SK-N-SH treated with all-trans-retinoic acid at 6 μM for 48 hours (cell line): ENCODE results near the gene ZNF496.

ENCODE experiments used
- ATAC-seq: fragments of 200-7000 bp; cut with Tn5 transposase; 3 replicates; pipeline ENCODE4 v1.9.1; 2020; ENCODE audit warnings: mild to moderate bottlenecking, moderate library complexity
- ARNTL ChIP-seq: fragments of 450-650 bp; formaldehyde crosslinking; IDR thresholded peaks from 2 replicates; pipeline ENCODE4 v1.5.0; 2020; ENCODE audit warnings: low read depth, mild to moderate bottlenecking, moderate library complexity, borderline replicate concordance
- BACH2 ChIP-seq: fragments of 250-450 bp; sonication (Bioruptor Pico); IDR thresholded peaks from 2 replicates; pipeline ENCODE4 v1.9.0; 2021; ENCODE audit warnings: mild to moderate bottlenecking, borderline replicate concordance
- CREB5 ChIP-seq: fragments of 250-450 bp; sonication (Bioruptor Pico); IDR thresholded peaks from 2 replicates; pipeline ENCODE4 v1.5.1; 2020; ENCODE audit warnings: low read depth, mild to moderate bottlenecking, moderate library complexity
- CSDC2 ChIP-seq: fragments of 250-450 bp; sonication (Bioruptor Pico); IDR thresholded peaks from 2 replicates; pipeline ENCODE4 v1.5.0; 2020; ENCODE audit warnings: mild to moderate bottlenecking, moderate library complexity
- ESRRG ChIP-seq: fragments of 250-450 bp; sonication (Bioruptor Pico); IDR thresholded peaks from 2 replicates; pipeline ENCODE4 v1.6.1; 2021; ENCODE audit warnings: mild to moderate bottlenecking
- GLIS3 ChIP-seq: fragments of 250-450 bp; sonication (Bioruptor Pico); IDR thresholded peaks from 2 replicates; pipeline ENCODE4 v1.5.0; 2020; ENCODE audit warnings: mild to moderate bottlenecking, moderate library complexity
- ISL1 ChIP-seq: fragments of 250-450 bp; sonication (Bioruptor Pico); IDR thresholded peaks from 2 replicates; pipeline ENCODE4 v2.1.2; 2022; ENCODE audit warnings: mild to moderate bottlenecking, moderate library complexity
- OSR1 ChIP-seq: fragments of 250-450 bp; sonication (Bioruptor Pico); IDR thresholded peaks from 2 replicates; pipeline ENCODE4 v1.8.0; 2022; ENCODE audit warnings: moderate library complexity, mild to moderate bottlenecking, inconsistent platforms
- PPARA ChIP-seq: fragments of 250-450 bp; sonication (Bioruptor Pico); IDR thresholded peaks from 2 replicates; pipeline ENCODE4 v1.5.0; 2020; ENCODE audit warnings: mild to moderate bottlenecking, borderline replicate concordance
- RARB ChIP-seq: fragments of 250-450 bp; sonication (Bioruptor Pico); IDR thresholded peaks from 2 replicates; pipeline ENCODE4 v1.8.0; 2021; ENCODE audit warnings: mild to moderate bottlenecking, moderate library complexity
- SNAI2 ChIP-seq: fragments of 250-450 bp; sonication (Bioruptor Pico); IDR thresholded peaks from 2 replicates; pipeline ENCODE4 v1.5.0; 2020; ENCODE audit warnings: mild to moderate bottlenecking, moderate library complexity
- TCF4 ChIP-seq: fragments of 250-450 bp; sonication (Bioruptor Pico); IDR thresholded peaks from 2 replicates; pipeline ENCODE4 v1.8.0; 2021; ENCODE audit warnings: mild to moderate bottlenecking, moderate library complexity, borderline replicate concordance
- TOX ChIP-seq: fragments of 250-450 bp; sonication (Bioruptor Pico); IDR thresholded peaks from 2 replicates; pipeline ENCODE4 v1.8.0; 2021; ENCODE audit warnings: mild to moderate bottlenecking, moderate library complexity, borderline replicate concordance
- ZC3H10 ChIP-seq: fragments of 250-450 bp; sonication (Bioruptor Pico); IDR thresholded peaks from 2 replicates; pipeline ENCODE4 v1.5.1; 2021; ENCODE audit warnings: mild to moderate bottlenecking, moderate library complexity
- ZFP3 ChIP-seq: fragments of 250-450 bp; sonication (Bioruptor Pico); IDR thresholded peaks from 2 replicates; pipeline ENCODE4 v1.5.0; 2020; ENCODE audit warnings: mild to moderate bottlenecking, moderate library complexity
- ZFP30 ChIP-seq: fragments of 450-650 bp; formaldehyde crosslinking; IDR thresholded peaks from 2 replicates; pipeline ENCODE4 v1.5.0; 2022; ENCODE audit warnings: mild to moderate bottlenecking, moderate library complexity
- ZNF565 ChIP-seq: fragments of 450-650 bp; formaldehyde crosslinking; conservative IDR thresholded peaks from 2 replicates; pipeline ENCODE4 v1.5.0; 2020; ENCODE audit warnings: low read depth, mild to moderate bottlenecking, moderate library complexity
- ZNF70 ChIP-seq: fragments of 450-650 bp; formaldehyde crosslinking; IDR thresholded peaks from 2 replicates; pipeline ENCODE4 v1.5.0; 2020; ENCODE audit warnings: mild to moderate bottlenecking, moderate library complexity
- TF ChIP-seq, protein P1 (sequence below): fragments of 250-450 bp; sonication (Bioruptor Pico); IDR thresholded peaks from 2 replicates; pipeline ENCODE4 v1.5.1; 2021; ENCODE audit warnings: mild to moderate bottlenecking, moderate library complexity
- TF ChIP-seq, protein P2 (sequence below): fragments of 250-450 bp; sonication (Bioruptor Pico); IDR thresholded peaks from 2 replicates; pipeline ENCODE4 v1.8.0; 2020; ENCODE audit warnings: mild to moderate bottlenecking, moderate library complexity, borderline replicate concordance
- TF ChIP-seq, protein P3 (sequence below): fragments of 250-450 bp; sonication (Bioruptor Pico); IDR thresholded peaks from 2 replicates; pipeline ENCODE4 v1.8.0; 2021; ENCODE audit warnings: low read depth, mild to moderate bottlenecking, moderate library complexity, borderline replicate concordance
- TF ChIP-seq, protein P4 (sequence below): fragments of 250-450 bp; sonication (Bioruptor Pico); IDR thresholded peaks from 2 replicates; pipeline ENCODE4 v1.5.0; 2020; ENCODE audit warnings: mild to moderate bottlenecking, moderate library complexity

Gene ZNF496

GRCh38 chr1:247350587-247350986 lies 18.9 kb upstream of the ZNF496 start:
- no peak for ATAC-seq
- TF ChIP-seq OSR1 (CRISPR knock-in tag) (no peak), ZC3H10 (CRISPR knock-in tag) (no peak), GLIS3 (CRISPR knock-in tag) (no peak), BACH2 (no peak), ISL1 (no peak), TOX (CRISPR knock-in tag) (no peak), RARB (CRISPR knock-in tag) (no peak), ZNF565 (CRISPR knock-in tag) (no peak), ESRRG (CRISPR knock-in tag) (no peak), ZFP3 (CRISPR knock-in tag) (no peak), TCF4 (CRISPR knock-in tag) (no peak), CSDC2 (CRISPR knock-in tag) (no peak), PPARA (CRISPR knock-in tag) (no peak), CREB5 (CRISPR knock-in tag) (no peak), ZFP30 (CRISPR knock-in tag) (no peak), ZNF70 (CRISPR knock-in tag) (no peak)
- TF ChIP-seq, protein P1, sequence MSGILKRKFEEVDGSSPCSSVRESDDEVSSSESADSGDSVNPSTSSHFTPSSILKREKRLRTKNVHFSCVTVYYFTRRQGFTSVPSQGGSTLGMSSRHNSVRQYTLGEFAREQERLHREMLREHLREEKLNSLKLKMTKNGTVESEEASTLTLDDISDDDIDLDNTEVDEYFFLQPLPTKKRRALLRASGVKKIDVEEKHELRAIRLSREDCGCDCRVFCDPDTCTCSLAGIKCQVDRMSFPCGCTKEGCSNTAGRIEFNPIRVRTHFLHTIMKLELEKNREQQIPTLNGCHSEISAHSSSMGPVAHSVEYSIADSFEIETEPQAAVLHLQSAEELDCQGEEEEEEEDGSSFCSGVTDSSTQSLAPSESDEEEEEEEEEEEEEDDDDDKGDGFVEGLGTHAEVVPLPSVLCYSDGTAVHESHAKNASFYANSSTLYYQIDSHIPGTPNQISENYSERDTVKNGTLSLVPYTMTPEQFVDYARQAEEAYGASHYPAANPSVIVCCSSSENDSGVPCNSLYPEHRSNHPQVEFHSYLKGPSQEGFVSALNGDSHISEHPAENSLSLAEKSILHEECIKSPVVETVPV (CRISPR knock-in tag), result no peak
- TF ChIP-seq, all 23 proteins: peak for 0

- TF ChIP-seq ARNTL (no peak), CREB5 (CRISPR knock-in tag) (no peak), ZNF70 (CRISPR knock-in tag) (no peak), ZFP30 (CRISPR knock-in tag) (no peak), CSDC2 (CRISPR knock-in tag) (no peak), TOX (CRISPR knock-in tag) (no peak), PPARA (CRISPR knock-in tag) (no peak), TCF4 (CRISPR knock-in tag) (no peak), BACH2 (no peak), ZFP3 (CRISPR knock-in tag) (no peak)
- TF ChIP-seq, protein P2, sequence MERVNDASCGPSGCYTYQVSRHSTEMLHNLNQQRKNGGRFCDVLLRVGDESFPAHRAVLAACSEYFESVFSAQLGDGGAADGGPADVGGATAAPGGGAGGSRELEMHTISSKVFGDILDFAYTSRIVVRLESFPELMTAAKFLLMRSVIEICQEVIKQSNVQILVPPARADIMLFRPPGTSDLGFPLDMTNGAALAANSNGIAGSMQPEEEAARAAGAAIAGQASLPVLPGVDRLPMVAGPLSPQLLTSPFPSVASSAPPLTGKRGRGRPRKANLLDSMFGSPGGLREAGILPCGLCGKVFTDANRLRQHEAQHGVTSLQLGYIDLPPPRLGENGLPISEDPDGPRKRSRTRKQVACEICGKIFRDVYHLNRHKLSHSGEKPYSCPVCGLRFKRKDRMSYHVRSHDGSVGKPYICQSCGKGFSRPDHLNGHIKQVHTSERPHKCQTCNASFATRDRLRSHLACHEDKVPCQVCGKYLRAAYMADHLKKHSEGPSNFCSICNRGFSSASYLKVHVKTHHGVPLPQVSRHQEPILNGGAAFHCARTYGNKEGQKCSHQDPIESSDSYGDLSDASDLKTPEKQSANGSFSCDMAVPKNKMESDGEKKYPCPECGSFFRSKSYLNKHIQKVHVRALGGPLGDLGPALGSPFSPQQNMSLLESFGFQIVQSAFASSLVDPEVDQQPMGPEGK (CRISPR knock-in tag), result no peak
- no peak for ATAC-seq
Observed at GRCh38 chr1:247347477-247348222, 16.0 kb upstream of the ZNF496 start.

- ATAC-seq, result no peak
- no peak for TF ChIP-seq PPARA (CRISPR knock-in tag)
- no peak for TF ChIP-seq ZNF565 (CRISPR knock-in tag)
- TF ChIP-seq OSR1 (CRISPR knock-in tag), result no peak
- TF ChIP-seq ZNF70 (CRISPR knock-in tag), result no peak
- TF ChIP-seq ZFP30 (CRISPR knock-in tag), result no peak
- TF ChIP-seq CSDC2 (CRISPR knock-in tag), result no peak
- TF ChIP-seq TCF4 (CRISPR knock-in tag), result no peak
- no peak for TF ChIP-seq ZC3H10 (CRISPR knock-in tag)
- TF ChIP-seq ARNTL, result no peak
- no peak for TF ChIP-seq SNAI2
- TF ChIP-seq ISL1, result no peak
- TF ChIP-seq, protein P1 (CRISPR knock-in tag), result no peak
- no peak for TF ChIP-seq TOX (CRISPR knock-in tag)
- TF ChIP-seq, protein P3, sequence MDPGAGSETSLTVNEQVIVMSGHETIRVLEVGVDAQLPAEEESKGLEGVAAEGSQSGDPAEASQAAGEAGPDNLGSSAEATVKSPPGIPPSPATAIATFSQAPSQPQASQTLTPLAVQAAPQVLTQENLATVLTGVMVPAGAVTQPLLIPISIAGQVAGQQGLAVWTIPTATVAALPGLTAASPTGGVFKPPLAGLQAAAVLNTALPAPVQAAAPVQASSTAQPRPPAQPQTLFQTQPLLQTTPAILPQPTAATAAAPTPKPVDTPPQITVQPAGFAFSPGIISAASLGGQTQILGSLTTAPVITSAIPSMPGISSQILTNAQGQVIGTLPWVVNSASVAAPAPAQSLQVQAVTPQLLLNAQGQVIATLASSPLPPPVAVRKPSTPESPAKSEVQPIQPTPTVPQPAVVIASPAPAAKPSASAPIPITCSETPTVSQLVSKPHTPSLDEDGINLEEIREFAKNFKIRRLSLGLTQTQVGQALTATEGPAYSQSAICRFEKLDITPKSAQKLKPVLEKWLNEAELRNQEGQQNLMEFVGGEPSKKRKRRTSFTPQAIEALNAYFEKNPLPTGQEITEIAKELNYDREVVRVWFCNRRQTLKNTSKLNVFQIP (CRISPR knock-in tag), result no peak
- TF ChIP-seq GLIS3 (CRISPR knock-in tag), result no peak
- TF ChIP-seq RARB (CRISPR knock-in tag), result no peak
- TF ChIP-seq, protein P4, sequence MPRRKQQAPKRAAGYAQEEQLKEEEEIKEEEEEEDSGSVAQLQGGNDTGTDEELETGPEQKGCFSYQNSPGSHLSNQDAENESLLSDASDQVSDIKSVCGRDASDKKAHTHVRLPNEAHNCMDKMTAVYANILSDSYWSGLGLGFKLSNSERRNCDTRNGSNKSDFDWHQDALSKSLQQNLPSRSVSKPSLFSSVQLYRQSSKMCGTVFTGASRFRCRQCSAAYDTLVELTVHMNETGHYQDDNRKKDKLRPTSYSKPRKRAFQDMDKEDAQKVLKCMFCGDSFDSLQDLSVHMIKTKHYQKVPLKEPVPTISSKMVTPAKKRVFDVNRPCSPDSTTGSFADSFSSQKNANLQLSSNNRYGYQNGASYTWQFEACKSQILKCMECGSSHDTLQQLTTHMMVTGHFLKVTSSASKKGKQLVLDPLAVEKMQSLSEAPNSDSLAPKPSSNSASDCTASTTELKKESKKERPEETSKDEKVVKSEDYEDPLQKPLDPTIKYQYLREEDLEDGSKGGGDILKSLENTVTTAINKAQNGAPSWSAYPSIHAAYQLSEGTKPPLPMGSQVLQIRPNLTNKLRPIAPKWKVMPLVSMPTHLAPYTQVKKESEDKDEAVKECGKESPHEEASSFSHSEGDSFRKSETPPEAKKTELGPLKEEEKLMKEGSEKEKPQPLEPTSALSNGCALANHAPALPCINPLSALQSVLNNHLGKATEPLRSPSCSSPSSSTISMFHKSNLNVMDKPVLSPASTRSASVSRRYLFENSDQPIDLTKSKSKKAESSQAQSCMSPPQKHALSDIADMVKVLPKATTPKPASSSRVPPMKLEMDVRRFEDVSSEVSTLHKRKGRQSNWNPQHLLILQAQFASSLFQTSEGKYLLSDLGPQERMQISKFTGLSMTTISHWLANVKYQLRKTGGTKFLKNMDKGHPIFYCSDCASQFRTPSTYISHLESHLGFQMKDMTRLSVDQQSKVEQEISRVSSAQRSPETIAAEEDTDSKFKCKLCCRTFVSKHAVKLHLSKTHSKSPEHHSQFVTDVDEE (CRISPR knock-in tag), result no peak
Observed at GRCh38 chr1:247345881-247346280, 14.2 kb upstream of the ZNF496 start.
